Hypothalamus (tissue), 51 donors: ENCODE data around the gene ECHDC3.
"Not testable (repeated sequence)": the region's sequence is repeated elsewhere in the genome, so short reads cannot be mapped to it uniquely, and the experiment has no call there.

ENCODE experiments used
- DNase-seq, 51 donors: peaks; one replicate each; lab custom pipeline; 2025; lab: John Stamatoyannopoulos, UW

The ECHDC3 gene

GRCh38 chr10:11714750-11715365 lies 27.3 kb upstream of the ECHDC3 start:
- DNase-seq = no peak

- DNase-seq = peak in 9 of 51 donors; percentile 4 to 38 (median 22)
These were observed 26.2 kb upstream of the ECHDC3 start for GRCh38 chr10:11715815-11716494.

- DNase-seq = no peak
These were observed 25.5 kb upstream of the ECHDC3 start for GRCh38 chr10:11716686-11717085.

DNA sequence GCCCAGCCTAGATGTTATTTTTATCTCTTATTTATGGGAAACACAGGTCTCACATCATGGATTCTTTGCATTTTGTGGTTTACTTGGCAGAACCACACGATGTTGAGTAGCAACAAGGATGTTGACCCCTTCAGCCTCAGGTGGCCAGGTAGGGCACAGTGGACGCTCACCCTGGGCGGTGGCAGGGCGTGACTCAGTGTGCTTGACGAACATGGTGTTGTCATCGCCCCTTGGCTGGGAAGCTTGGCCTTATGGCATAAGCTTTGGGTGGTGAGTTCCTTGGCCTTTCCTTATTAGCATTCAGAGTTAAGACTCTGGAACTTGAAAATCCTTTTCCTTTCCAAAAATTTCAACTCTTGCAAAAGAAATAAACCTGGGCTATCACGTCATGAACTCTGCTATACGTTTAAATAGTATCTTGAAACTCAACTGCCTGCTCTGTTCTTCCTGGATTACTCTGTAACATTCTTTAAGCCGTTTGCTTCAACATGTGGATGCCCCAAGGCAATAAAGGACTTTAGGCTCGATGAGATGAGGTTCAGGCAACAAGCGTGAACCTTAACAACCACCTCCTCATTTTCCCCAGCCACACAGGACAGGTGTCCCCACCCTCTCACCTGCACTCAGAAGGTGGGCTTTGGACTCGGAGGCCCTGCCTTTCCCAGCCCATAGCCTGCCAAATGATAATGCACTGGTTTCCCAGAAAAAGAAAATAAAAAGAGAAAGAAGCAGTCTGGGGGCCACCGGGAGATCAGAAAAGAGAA lies 22.5 kb upstream of the ECHDC3 start:
- DNase-seq = no peak

DNA sequence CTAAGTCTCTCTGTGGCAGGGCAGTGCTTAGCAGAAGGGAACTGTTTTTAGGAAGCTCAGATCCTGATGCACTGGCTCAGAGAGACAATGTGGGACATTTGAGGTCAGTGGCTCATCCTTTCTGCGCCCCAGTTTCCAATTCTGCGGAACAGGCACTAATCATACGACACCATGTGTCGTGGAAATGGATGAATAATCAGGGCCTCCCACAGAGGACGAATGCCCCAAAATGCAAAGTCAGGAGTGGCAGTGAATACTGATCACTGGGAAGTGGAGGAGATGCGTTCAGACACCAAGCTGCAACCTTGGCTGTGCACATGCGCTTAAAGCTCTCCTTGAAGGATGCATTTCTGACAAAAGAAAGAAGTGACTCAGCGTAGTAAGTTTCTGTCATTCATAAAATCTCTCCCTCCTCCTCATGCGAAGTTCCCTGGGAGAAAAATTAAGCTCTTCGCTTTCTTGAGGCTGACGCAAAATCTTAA lies 21.9 kb upstream of the ECHDC3 start:
- DNase-seq = peak in 2 of 51 donors; percentile 17 to 19

GRCh38 chr10:11721806-11722205 lies 20.4 kb upstream of the ECHDC3 start:
- no peak for DNase-seq

GRCh38 chr10:11723359-11723758 lies 18.8 kb upstream of the ECHDC3 start:
- no peak for DNase-seq

- DNase-seq = peak in 4 of 51 donors; percentile 7 to 47 (median 32)
These were observed 17.0 kb upstream of the ECHDC3 start for GRCh38 chr10:11724938-11725776.

- no peak for DNase-seq
These were observed 16.3 kb upstream of the ECHDC3 start for GRCh38 chr10:11725912-11726311.

DNA sequence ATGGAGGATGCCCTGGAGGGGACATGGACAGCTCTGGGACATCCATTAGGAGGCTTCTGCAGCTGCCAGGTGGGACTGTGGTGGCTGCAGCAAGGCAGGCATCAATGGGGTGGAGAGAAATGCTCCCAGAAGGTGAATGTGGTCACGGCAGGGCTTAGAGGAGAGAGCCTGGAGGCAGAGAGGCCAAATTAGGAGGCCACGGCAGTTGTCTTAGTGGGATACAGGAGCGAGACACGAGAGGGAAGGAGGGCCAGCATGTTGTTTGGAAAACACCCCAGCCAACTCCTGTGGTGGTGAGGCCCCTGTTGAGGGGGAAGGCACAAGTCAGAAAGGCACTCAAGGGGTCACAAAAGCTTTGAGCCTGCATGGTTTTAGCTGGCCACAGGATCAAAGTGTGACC lies 14.6 kb upstream of the ECHDC3 start:
- no peak for DNase-seq

DNA sequence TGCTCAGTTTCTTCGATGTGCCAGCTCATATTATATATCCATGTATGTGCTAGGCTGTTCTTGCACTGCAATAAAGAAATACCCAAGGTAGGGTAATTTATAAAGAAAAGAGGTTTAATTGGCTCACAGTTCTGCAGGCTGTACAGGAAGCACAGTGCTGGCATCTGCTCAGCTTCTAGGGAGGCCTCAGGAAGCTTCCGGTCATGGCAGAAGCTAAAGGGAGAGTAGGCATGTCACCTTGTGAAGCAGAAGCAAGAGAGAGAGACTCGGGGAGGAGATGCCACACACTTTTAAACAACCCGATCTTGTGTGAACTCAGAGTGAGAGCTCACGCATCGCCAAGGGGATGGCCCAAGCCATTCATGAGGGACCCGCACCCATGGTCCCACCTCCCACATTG lies 13.8 kb upstream of the ECHDC3 start:
- DNase-seq = no peak

DNA sequence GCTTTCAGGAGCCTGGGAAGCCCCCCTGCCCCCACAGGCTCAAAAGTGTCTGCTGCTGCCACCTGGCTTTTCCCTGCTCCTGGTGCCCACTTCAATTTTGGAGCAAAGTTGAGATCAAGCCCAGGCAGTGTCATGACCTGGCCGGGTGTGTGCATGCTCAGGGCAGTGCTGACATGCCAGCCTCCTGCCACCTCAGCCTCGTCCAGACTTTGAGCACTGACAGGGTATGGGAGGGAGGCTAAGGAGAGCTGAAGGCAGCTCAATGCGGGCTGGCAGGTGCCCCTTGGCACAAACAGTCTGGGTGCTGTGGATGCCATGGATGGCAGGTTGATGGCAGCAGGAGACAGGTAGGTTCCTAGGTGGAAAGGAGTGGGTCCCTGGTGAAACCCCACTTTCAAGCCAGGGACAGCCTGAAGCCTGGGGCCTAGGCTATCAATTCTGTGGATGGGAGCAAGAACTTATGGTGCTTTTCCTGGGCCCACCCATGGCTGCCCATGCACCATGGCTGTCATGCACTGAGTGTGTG lies 12.3 kb upstream of the ECHDC3 start:
- DNase-seq = no peak

GRCh38 chr10:11730779-11731178 lies 11.4 kb upstream of the ECHDC3 start:
- no peak for DNase-seq

GRCh38 chr10:11736767-11737166 lies 5.4 kb upstream of the ECHDC3 start:
- DNase-seq = not testable (repeated sequence)

DNA sequence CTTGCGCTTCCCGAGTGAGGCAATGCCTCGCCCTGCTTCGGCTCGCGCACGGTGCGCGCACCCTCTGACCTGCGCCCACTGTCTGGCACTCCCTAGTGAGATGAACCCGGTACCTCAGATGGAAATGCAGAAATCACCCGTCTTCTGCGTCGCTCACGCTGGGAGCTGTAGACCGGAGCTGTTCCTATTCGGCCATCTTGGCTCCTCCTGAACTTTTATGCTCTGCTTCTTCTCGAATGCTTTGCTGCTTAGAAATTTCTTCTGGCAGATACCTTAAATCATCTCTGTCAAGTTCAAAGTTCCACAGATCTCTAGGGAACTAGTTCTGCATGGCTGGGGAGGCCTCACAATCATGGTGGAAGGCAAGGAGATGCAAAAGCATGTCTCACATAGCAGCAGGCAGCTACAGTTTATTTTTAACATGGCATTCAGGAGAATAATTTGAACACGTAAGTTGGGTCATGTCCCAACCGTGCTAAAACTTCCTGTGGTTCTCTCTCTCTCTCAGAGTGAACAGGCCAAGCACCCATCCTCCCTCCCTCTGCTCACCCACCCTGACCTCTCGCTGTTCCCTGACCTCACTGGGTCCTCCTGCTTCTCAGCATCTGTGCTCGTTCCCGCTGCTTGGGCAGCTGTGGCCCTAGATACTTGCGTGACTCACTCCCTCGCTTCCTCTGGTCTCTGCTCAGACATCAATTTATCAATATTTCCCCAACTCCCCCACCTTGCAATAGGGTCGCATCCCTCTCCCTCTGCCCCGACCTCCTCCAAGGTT lies 4.7 kb upstream of the ECHDC3 start:
- not testable (repeated sequence) for DNase-seq

DNA sequence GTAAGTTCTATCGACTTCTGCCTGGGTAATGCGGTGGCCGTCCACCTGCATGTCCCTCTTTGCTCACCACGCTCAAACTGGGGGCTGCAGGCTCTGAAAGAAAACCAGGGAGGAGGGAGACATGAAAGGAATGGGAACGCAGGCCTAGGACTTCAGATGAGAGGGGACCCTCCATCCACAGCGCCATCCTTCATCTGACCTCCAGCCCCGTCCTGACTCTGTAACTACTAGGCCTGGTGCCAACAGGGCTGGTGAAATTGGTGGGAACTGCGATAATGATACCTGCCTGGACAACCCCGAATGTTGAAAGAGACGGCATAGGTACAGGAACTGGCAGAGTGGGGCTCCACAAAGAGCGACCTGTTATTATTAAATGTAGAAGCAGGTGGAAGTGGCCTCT lies 1.3 kb upstream of the ECHDC3 start:
- no peak for DNase-seq

- DNase-seq = no peak
These were observed 574 bp upstream of the ECHDC3 start for GRCh38 chr10:11741608-11742007.

- DNase-seq = peak in 2 of 51 donors; percentile 11 to 18
These were observed 657 bp downstream of the ECHDC3 start for GRCh38 chr10:11742779-11743298.
